Cardiac muscle cell (in vitro differentiated cells and primary cell): Measurements from ENCODE around the gene SLC4A4. TPM values are rescaled to one million over a fixed set of nuclear protein-coding genes. Genes with fewer than 3 reads are reported as not detected.

Experiments
- DNase-seq, 2 donors: peaks; one replicate each; pipeline versions ENCODE4 v3.0.0 to v3.0.0-alpha.2; 2010 to 2017; ENCODE audit warnings: low read depth in 1 of 2, low spot score in 1 of 2
- H3K27ac ChIP-seq: fragments of 200-600 bp; sonication (generic); 2 replicates; pipeline ENCODE4 v1.5.1; 2016
- H3K27me3 ChIP-seq: fragments of 200-600 bp; sonication (generic); 2 replicates; pipeline ENCODE4 v1.6.0; 2016; ENCODE audit warnings: control low read depth
- H3K36me3 ChIP-seq: fragments of 200-600 bp; sonication (generic); 2 replicates; pipeline ENCODE4 v1.5.1; 2016; ENCODE audit warnings: control low read depth
- H3K4me1 ChIP-seq: fragments of 200-600 bp; sonication (generic); 2 replicates; pipeline ENCODE4 v1.8.1; 2017; ENCODE audit warnings: low read depth, mild to moderate bottlenecking, mixed run types
- H3K4me3 ChIP-seq: fragments of 200-600 bp; sonication (generic); 2 replicates; pipeline ENCODE4 v1.5.1; 2016; ENCODE audit warnings: mild to moderate bottlenecking
- H3K9me3 ChIP-seq: fragments of 200-600 bp; sonication (generic); 2 replicates; pipeline ENCODE4 v1.5.1; 2017; ENCODE audit warnings: low read depth, mild to moderate bottlenecking, control low read depth
- polyA plus RNA-seq: library from polyadenylated mRNA; unstranded; fragments of >200 nt; fragmentation: Nextera tagmentation; extraction: Ambion mirVana; gene quantifications from 2 replicates; pipeline ENCODE4 v1.2.1, GENCODE V29; 2016
- total RNA-seq: library from RNA; depleted of rRNA; stranded (reverse); fragments of >200 nt; gene quantifications from 2 replicates; pipeline ENCODE4 v1.2.3, GENCODE V29; 2016
- TF ChIP-seq, protein P1 (sequence below): IDR thresholded peaks from 2 replicates; pipeline ENCODE4 v1.5.1; 2012; ENCODE audit warnings: low read depth, mild to moderate bottlenecking, low read length

SLC4A4 gene
- total and polyA plus RNA-seq, 2 experiments from 2014 or later = 12.7 to 31.5 TPM

- TF ChIP-seq, protein P1, sequence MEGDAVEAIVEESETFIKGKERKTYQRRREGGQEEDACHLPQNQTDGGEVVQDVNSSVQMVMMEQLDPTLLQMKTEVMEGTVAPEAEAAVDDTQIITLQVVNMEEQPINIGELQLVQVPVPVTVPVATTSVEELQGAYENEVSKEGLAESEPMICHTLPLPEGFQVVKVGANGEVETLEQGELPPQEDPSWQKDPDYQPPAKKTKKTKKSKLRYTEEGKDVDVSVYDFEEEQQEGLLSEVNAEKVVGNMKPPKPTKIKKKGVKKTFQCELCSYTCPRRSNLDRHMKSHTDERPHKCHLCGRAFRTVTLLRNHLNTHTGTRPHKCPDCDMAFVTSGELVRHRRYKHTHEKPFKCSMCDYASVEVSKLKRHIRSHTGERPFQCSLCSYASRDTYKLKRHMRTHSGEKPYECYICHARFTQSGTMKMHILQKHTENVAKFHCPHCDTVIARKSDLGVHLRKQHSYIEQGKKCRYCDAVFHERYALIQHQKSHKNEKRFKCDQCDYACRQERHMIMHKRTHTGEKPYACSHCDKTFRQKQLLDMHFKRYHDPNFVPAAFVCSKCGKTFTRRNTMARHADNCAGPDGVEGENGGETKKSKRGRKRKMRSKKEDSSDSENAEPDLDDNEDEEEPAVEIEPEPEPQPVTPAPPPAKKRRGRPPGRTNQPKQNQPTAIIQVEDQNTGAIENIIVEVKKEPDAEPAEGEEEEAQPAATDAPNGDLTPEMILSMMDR = no peak
- Histone ChIP-seq H3K4me1 (peaks cover 17% of the 10 kb centered on the region), H3K9me3 (no peaks in the 10 kb centered on the region), H3K36me3 (no peaks in the 10 kb centered on the region), H3K27ac (no peak overlapping the region), H3K4me3 (no peak overlapping the region), H3K27me3 (no peaks in the 10 kb centered on the region)
- DNase-seq = no peak
These were observed 43.5 kb downstream of the SLC4A4 start for GRCh38 chr4:71382125-71382899.

DNA sequence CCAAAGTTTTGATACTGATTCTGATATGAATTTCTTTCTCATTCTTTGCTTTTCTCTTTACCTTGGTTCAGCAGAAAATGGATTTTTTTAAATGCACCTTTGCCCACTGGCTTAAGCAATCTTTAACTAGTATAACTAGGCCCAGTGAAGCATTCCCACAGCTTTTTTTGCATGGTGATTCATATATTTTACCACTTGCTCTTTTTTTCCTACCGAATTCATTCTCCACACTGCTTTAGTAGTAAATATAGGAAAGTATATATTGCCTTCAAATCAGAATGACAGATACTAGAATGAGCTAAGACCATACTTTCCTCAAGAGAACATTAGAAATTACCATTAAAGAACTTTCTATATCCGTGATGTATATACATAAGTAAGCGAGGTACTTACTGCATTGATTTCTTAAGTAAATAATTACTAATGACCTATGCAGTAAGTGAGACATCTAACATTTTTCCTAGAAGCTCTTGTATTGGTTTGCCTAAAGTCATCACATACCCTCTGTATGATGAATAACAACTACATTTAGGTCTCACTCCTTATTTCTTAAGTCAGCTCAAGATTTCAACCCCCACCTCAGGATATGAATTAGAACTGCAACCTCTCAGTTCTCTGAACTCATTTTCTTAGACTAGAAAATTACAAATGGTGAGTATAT lies 44.2 kb downstream of the SLC4A4 start:
- H3K4me1 ChIP-seq = peaks cover 17% of the 10 kb centered on the region
- H3K9me3 ChIP-seq = no peaks in the 10 kb centered on the region
- no peaks in the 10 kb centered on the region for H3K27me3 ChIP-seq
- no peak overlapping the region for H3K27ac ChIP-seq
- no peak for DNase-seq
- H3K36me3 ChIP-seq = no peaks in the 10 kb centered on the region
- H3K4me3 ChIP-seq = no peak overlapping the region
- TF ChIP-seq, protein P1 = no peak

DNA sequence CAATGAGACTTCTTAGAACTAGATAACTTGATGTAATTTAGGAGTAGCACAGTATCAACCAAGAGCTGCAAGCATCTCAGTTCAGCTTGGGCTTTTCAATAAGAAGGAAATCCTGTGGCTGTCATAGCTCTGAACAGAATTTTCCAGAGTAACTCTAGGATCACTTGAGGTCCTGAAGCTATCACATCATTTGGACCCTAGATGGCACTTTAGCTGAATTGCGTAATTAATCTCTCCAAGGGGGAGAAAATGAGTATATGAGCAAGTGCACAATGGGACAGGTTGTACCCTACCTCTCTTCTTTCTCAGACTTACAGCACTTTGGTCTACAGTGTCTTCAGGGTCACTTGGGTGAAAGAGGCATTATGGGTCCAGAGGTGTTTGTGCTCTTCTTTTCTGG lies 45.2 kb downstream of the SLC4A4 start:
- DNase-seq = no peak
- TF ChIP-seq, protein P1 = no peak
- no peaks in the 10 kb centered on the region for H3K9me3 ChIP-seq
- H3K27me3 ChIP-seq = no peaks in the 10 kb centered on the region
- H3K4me3 ChIP-seq = no peak overlapping the region
- H3K36me3 ChIP-seq = no peaks in the 10 kb centered on the region
- no peak overlapping the region for H3K27ac ChIP-seq
- peaks cover 13% of the 10 kb centered on the region for H3K4me1 ChIP-seq

DNA sequence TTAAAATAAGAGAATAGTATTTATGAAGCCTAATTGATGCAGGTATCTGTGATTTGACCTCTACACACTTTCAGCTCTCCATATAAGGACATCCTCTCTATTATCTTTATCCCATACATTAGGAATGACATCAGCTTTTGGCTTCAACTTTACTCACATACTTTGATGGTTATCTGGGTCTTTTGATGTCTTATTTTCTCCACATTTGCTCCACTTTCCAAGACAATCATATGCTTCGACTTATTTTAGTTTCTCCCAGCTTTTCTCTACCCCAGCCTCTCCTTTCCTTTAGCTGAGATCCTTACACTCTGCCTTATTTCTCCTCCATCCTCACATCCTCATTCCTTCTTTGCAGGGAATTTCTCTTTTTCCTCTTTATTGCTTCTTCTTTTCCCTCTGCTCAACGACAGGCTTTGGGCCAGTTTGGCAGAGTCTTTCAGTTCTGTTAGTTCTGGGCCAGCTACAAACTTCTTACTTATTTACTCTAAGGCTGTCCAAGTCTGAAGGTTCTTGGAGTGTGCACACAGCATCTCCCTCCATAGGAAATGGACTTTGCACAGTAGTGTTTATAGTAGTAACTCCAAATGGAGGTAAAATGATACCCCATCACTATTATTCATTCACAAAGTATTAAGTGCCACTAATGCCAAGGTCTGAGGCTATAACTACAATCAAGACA lies 50.5 kb downstream of the SLC4A4 start:
- no peaks in the 10 kb centered on the region for H3K9me3 ChIP-seq
- H3K4me3 ChIP-seq = no peak overlapping the region
- H3K27ac ChIP-seq = no peak overlapping the region
- peaks cover 8% of the 10 kb centered on the region for H3K4me1 ChIP-seq
- H3K36me3 ChIP-seq = no peaks in the 10 kb centered on the region
- TF ChIP-seq, protein P1 = no peak
- DNase-seq = no peak
- H3K27me3 ChIP-seq = no peaks in the 10 kb centered on the region

DNA sequence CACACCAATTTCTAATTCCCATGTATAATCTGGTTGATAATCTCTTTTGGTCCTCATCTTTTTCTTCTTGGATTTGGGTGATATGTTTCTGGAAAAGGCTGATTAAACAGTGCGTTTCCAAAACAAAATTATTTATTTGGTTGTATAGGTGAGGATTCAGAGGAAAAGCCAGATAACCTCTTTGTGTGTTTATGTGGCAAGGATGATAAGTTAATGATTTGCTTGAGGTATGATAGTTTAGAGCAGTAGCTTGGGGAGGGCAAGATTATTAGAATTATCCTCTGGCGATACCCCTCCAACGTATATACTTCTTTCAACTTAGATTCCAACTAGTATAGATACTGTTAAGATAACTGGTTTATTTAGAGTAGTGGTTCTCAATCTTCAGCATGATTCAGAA lies 53.3 kb downstream of the SLC4A4 start:
- no peaks in the 10 kb centered on the region for H3K36me3 ChIP-seq
- no peak for DNase-seq
- peaks cover 8% of the 10 kb centered on the region for H3K4me1 ChIP-seq
- TF ChIP-seq, protein P1 = no peak
- H3K27me3 ChIP-seq = no peaks in the 10 kb centered on the region
- no peak overlapping the region for H3K27ac ChIP-seq
- H3K9me3 ChIP-seq = no peaks in the 10 kb centered on the region
- H3K4me3 ChIP-seq = no peak overlapping the region
